DND-41 (cell line): ENCODE data around the gene HELB.

Experiments used
- EZH2 ChIP-seq: IDR thresholded peaks from 3 replicates; pipeline ENCODE4 v1.6.1; 2012; ENCODE audit warnings: borderline replicate concordance, low read depth, mild to moderate bottlenecking, moderate library complexity, low read length, inconsistent platforms; ENCODE audit not compliant: severe bottlenecking
- TF ChIP-seq, protein P1 (sequence below): IDR thresholded peaks from 2 replicates; pipeline ENCODE4 v1.5.1; 2012; ENCODE audit warnings: borderline replicate concordance, low read length, moderate library complexity, mild to moderate bottlenecking; ENCODE audit not compliant: poor library complexity, severe bottlenecking; ENCODE audit errors: extremely low read depth

DNA sequence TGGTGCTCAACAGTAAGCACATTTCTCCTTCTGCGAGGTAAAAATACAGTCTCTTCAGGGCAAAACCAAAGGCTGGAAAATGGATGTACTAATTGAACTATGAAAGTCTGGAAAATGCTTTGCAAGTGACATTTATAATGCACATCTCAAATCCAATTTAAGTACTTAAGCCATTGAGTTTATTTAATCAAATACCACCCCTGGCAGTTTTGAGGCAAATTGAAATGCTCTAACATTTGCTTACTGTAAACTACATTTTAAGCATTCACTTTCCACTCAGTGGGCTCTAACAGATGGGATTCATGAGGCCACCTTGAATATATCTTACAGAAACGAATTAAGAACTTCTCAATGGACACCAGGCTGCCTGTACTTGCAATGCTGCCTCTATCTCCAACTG is 69.7 kb downstream of the HELB start:
- TF ChIP-seq, protein P1, sequence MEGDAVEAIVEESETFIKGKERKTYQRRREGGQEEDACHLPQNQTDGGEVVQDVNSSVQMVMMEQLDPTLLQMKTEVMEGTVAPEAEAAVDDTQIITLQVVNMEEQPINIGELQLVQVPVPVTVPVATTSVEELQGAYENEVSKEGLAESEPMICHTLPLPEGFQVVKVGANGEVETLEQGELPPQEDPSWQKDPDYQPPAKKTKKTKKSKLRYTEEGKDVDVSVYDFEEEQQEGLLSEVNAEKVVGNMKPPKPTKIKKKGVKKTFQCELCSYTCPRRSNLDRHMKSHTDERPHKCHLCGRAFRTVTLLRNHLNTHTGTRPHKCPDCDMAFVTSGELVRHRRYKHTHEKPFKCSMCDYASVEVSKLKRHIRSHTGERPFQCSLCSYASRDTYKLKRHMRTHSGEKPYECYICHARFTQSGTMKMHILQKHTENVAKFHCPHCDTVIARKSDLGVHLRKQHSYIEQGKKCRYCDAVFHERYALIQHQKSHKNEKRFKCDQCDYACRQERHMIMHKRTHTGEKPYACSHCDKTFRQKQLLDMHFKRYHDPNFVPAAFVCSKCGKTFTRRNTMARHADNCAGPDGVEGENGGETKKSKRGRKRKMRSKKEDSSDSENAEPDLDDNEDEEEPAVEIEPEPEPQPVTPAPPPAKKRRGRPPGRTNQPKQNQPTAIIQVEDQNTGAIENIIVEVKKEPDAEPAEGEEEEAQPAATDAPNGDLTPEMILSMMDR: no peak
- TF ChIP-seq EZH2: no peak
